Dendritic cell treated with granulocyte-macrophage colony-stimulating factor and Interleukin-4, amounts not matched to agents 40 ng/mL and 50 ng/mL, for 4 days (primary cell): Measurements from ENCODE around the gene ACP4.
"Not testable (repeated sequence)": the region's sequence is repeated elsewhere in the genome, so short reads cannot be mapped to it uniquely, and the experiment has no call there.

Experiments
- H3K27ac Mint-ChIP-seq: one replicate; pipeline ENCODE4 v1.8.0; 2022; ENCODE audit warnings: mild to moderate bottlenecking, mixed read lengths
- H3K27me3 Mint-ChIP-seq: one replicate; pipeline ENCODE4 v1.8.0; 2022; ENCODE audit warnings: mild to moderate bottlenecking, mixed read lengths
- H3K36me3 Mint-ChIP-seq: one replicate; pipeline ENCODE4 v1.8.0; 2022; ENCODE audit warnings: low read depth, mixed read lengths
- H3K4me1 Mint-ChIP-seq: one replicate; pipeline ENCODE4 v1.8.0; 2022; ENCODE audit warnings: low read depth, mixed read lengths
- H3K4me3 Mint-ChIP-seq: one replicate; pipeline ENCODE4 v1.8.0; 2022; ENCODE audit warnings: mild to moderate bottlenecking, moderate library complexity, mixed read lengths
- H3K9me3 Mint-ChIP-seq: one replicate; pipeline ENCODE4 v1.8.0; 2022; ENCODE audit warnings: mixed read lengths
- intact Hi-C: fragments of 100-400 bp; cut with micrococcal nuclease; formaldehyde crosslinking; loops from one replicate; pipeline ENCODE4 v1.15.0; 2022

The ACP4 gene

DNA sequence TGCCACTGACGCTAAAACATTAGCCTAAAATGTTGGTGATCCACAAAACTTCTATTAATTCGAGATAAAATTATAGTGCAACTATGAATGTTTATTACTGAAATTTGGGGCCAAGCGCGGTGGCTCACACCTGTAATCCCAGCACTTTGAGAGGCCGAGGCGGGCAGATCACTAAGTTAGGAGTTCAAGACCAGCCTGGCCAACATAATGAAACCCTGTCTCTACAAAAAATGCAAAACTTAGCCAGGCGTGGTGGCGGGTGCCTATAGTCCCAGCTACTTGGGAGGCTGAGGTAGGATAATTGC, 6.4 kb upstream of the ACP4 start:
- H3K4me3 Mint-ChIP-seq, H3K36me3 Mint-ChIP-seq, H3K4me1 Mint-ChIP-seq, H3K9me3 Mint-ChIP-seq, H3K27ac Mint-ChIP-seq: not testable (repeated sequence)
- intact Hi-C loops: loop anchor here (1.0 kb wide), 3 partner anchors 78 to 246 kb away; no protein-coding TSS in a partner anchor
- peaks cover 48% of the 10 kb centered on the region for H3K27me3 Mint-ChIP-seq

DNA sequence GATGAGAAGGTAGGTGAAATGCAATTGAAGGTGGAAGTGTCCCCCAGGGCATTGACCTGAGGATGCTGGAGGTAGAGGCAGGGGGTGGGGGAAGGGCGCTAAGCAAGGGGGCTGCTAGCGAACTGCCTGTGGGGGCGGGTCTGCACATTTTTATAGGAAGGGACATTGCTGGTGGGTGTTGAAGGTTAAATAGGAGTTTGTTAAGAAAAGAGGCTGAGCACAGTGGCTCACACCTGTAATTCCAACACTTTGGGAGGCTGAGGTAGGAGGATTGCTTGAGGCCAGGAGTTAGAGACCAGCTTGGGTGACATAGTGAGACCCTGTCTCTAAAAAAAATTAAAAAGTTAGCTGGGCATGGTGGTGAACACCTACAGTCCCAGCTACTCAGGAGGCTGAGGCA, 5.5 kb upstream of the ACP4 start:
- Mint-ChIP-seq H3K9me3 (no peaks in the 10 kb centered on the region), H3K27ac (no peak overlapping the region), H3K36me3 (no peaks in the 10 kb centered on the region), H3K4me1 (no peaks in the 10 kb centered on the region), H3K27me3 (peaks cover 39% of the 10 kb centered on the region), H3K4me3 (no peak overlapping the region)
- intact Hi-C loops: no loop called here

DNA sequence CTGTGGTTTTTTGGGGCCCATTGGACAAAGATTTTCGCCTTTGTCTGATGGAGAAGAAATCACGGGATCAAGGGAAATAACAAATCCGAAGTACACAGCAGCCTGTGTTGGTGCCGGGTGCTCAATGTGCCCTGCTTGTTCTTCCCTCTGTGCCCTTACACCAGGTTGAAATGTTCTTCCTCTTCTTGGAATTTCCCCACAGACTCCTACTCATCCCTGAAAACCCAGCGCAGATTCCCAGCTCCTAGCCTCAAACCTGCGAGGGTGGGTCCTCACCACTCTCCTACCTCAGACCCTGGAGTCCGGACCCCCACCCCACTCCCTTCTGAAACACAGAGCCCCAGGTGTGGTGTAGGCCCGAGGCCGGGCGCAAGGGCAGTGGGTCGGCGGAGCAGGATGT, 4.9 kb upstream of the ACP4 start:
- Mint-ChIP-seq H3K9me3 (no peaks in the 10 kb centered on the region), H3K4me1 (no peaks in the 10 kb centered on the region), H3K27ac (no peak overlapping the region), H3K27me3 (peaks cover 33% of the 10 kb centered on the region), H3K36me3 (no peaks in the 10 kb centered on the region), H3K4me3 (no peak overlapping the region)
- intact Hi-C loops: no loop called here

DNA sequence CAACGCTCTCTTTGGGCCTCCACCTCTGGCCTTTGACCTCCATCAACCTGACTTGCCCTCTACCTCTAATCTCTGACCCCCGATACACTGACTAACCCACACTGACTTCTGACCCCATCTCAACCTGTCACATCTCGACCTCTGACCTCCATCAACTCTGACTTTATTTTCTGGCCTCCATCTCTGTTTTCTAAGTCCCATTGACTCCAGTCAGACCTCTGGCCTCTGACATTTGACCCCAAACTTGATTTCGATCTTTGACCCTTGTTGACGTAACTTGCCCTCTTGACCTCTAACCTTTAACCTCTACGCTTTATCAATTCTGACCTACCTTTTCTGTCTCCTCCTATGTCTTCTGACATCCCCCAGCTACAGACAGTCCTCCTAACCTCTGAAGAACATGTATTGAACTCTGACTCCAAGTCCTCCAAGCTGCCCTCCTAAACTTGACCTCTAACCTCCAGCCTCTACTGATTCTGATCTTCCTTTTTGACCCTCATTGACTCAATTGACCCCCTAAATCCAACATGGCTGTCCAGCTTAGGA, 780 bp downstream of the ACP4 start:
- H3K36me3 Mint-ChIP-seq: no peaks in the 10 kb centered on the region
- no peak overlapping the region for H3K27ac Mint-ChIP-seq
- intact Hi-C loops: no loop called here
- H3K4me1 Mint-ChIP-seq: no peaks in the 10 kb centered on the region
- H3K27me3 Mint-ChIP-seq: peaks cover 2% of the 10 kb centered on the region
- H3K4me3 Mint-ChIP-seq: no peak overlapping the region
- no peaks in the 10 kb centered on the region for H3K9me3 Mint-ChIP-seq

DNA sequence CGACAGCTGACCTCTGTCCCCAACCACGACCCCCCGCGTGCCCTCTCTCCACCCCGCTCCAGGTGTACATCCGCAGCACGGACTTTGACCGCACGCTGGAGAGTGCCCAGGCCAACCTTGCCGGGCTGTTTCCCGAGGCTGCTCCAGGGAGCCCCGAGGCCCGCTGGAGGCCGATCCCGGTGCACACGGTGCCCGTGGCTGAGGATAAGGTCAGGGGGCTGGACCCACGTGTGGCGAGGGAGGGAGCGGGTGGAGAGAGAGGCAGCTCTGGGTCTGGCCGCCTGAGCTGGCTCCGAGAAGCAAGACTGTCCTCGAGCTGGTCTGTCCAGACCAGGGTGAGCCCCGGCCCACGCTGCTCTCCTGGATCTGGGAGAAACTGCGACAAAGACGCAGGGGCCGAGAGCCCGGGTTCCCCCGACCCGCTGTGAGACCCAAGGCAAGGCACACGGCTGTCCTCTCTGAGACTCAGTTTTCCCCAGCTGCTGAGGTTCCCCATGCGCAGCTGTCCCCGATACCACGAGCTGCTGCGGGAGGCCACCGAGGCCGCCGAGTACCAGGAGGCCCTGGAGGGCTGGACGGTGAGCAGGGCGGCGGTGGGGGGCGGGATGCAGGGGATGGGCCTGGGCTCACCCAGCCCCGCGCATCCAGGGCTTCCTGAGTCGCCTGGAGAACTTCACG, 1.5 kb downstream of the ACP4 start:
- intact Hi-C loops: no loop called here
- no peaks in the 10 kb centered on the region for H3K4me1 Mint-ChIP-seq
- H3K4me3 Mint-ChIP-seq: no peak overlapping the region
- no peak overlapping the region for H3K27ac Mint-ChIP-seq
- H3K27me3 Mint-ChIP-seq: peaks cover 2% of the 10 kb centered on the region
- H3K9me3 Mint-ChIP-seq: no peaks in the 10 kb centered on the region
- H3K36me3 Mint-ChIP-seq: peaks cover under 1% of the 10 kb centered on the region

DNA sequence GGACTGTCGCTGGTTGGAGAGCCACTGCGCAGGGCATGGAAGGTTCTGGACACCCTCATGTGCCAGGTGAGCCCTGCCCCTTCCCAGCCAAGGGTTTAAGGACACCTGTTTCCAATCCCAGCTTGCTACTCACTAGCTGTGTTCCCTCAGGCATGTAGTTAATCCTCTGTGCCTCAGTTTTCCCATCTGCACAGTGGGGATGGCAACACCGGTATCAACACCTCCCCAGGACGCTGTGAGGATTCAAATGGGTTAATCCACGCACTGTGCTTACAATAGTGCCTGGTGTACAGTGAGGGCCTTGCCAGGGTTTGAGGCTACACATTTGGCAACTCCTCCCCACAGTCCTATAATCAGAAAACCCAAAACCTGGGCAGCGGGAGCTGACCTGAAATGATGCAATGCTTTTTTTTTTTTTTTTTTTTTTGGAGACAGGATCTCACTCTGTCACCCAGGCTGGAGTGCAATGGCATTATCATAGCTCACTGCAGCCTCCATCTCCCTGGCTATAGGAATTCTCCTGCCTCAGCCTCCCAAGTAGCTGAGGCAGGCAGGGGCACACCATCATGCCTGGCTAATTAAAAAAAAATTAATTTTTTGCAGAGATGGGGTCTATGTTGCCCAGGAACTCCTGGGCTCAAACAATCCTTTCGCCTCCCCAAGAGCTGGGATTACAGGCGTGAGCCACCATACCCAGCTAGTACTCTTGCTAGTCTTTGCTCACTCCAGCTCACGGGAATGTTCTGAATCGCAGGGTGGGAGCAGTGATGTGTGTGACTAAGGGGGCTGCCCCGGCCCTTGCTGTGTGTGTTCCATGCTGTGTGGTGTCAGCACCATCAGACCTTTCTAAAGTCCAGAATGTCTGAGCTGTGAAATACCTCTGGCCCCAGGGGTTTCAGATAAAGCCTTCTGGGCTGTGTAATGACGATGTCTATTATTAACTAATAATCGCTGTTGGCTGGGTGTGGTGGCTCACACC, 2.3 kb downstream of the ACP4 start:
- peaks cover 9% of the 10 kb centered on the region for H3K36me3 Mint-ChIP-seq
- H3K4me3 Mint-ChIP-seq: no peak overlapping the region
- H3K9me3 Mint-ChIP-seq: no peaks in the 10 kb centered on the region
- H3K27me3 Mint-ChIP-seq: peaks cover 2% of the 10 kb centered on the region
- intact Hi-C loops: no loop called here
- H3K27ac Mint-ChIP-seq: no peak overlapping the region
- no peaks in the 10 kb centered on the region for H3K4me1 Mint-ChIP-seq

DNA sequence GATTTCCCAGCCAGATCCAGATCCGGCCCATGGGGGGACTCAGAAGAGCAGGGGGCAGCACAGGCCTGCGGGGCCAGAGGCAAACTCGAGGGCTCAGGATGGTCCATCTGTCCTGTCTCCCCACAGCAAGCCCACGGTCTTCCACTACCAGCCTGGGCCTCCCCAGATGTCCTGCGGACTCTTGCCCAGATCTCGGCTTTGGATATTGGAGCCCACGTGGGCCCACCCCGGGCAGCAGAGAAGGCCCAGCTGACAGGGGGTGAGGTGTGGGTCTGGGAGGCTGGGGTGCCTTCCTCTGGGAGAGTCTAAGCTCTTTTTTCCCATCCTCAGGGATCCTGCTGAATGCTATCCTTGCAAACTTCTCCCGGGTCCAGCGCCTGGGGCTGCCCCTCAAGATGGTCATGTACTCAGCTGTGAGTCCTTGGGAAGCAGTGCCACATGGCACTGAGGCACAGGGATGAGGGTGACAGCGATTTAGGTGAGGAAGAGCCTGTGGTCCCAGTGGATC, 3.4 kb downstream of the ACP4 start:
- Mint-ChIP-seq H3K4me1 (no peaks in the 10 kb centered on the region), H3K9me3 (no peaks in the 10 kb centered on the region), H3K27me3 (peaks cover 2% of the 10 kb centered on the region), H3K36me3 (peaks cover 19% of the 10 kb centered on the region), H3K4me3 (no peak overlapping the region), H3K27ac (no peak overlapping the region)
- intact Hi-C loops: no loop called here

DNA sequence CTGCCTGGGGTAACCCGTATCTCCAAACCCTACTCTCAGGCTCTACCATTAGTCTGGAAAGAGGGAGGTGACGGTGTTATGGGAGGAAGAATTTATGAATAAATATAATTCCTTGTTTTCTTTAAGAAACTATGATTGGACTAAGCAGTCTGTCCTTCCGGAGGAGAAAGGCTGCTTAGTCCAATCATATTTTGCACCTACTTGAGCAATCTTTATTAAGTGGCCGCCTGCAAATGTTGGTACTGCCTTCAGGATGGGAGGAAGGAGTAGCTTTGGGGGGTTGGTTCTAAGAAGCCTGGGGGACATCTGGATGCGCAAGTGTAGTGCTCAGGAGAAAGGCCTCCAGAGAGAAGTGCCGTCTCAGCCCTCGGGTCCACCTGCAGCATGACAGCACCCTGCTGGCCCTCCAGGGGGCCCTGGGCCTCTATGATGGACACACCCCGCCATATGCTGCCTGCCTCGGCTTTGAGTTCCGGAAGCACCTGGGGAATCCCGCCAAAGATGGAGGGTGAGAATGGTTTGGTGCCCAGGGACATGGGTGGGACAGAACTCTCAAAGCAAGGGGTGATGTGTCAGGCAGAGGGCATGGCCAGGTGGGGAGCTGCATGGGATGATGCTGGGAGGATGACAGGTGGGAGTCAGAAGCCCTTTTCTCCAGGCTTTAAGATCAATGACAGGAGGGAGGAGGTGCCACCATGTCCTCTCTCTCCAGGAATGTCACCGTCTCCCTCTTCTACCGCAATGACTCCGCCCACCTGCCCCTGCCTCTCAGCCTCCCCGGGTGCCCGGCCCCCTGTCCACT, 4.1 kb downstream of the ACP4 start:
- intact Hi-C loops: no loop called here
- H3K27ac Mint-ChIP-seq: no peak overlapping the region
- no peaks in the 10 kb centered on the region for H3K9me3 Mint-ChIP-seq

DNA sequence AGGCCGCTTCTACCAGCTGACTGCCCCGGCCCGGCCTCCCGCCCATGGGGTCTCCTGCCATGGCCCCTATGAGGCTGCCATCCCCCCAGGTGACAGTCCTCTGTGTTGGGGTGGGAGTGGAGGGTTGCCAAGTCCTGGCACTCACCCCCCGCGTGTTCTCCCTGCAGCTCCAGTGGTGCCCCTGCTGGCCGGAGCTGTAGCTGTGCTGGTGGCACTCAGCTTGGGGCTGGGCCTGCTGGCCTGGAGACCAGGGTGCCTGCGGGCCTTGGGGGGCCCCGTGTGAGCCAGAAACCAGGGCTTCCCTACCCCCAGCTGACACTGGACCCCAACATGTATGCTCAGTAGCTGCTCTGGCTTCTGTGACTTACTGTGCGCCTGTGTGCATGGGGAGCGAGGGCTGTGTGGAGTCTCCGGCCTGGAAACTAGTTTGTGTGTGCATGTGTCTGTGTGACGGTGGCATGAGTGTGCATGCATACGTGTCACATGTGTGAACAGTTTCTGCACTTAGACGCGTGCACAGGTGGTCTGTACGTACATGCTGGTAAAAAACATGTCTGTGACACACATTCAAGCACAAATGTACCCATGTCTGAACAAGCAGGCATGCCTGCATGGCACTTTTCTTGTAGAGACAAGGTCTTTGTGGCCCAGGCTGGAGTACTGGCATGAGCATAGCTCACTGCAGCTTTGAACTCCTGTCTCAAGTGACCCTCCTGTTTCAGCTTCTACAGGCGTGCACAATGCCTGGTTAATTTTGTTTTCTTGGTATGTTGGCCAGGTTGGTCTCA, 4.9 kb downstream of the ACP4 start:
- Mint-ChIP-seq H3K4me1 (no peaks in the 10 kb centered on the region), H3K27me3 (peaks cover 2% of the 10 kb centered on the region), H3K36me3 (peaks cover 34% of the 10 kb centered on the region), H3K9me3 (no peaks in the 10 kb centered on the region), H3K27ac (no peak overlapping the region), H3K4me3 (no peak overlapping the region)
- intact Hi-C loops: no loop called here

More for the DNA sequence above, 4.1 kb downstream of the ACP4 start:
- H3K4me3 Mint-ChIP-seq: no peak overlapping the region
- H3K27me3 Mint-ChIP-seq: peaks cover 2% of the 10 kb centered on the region
- no peaks in the 10 kb centered on the region for H3K4me1 Mint-ChIP-seq
- H3K36me3 Mint-ChIP-seq: peaks cover 26% of the 10 kb centered on the region

DNA sequence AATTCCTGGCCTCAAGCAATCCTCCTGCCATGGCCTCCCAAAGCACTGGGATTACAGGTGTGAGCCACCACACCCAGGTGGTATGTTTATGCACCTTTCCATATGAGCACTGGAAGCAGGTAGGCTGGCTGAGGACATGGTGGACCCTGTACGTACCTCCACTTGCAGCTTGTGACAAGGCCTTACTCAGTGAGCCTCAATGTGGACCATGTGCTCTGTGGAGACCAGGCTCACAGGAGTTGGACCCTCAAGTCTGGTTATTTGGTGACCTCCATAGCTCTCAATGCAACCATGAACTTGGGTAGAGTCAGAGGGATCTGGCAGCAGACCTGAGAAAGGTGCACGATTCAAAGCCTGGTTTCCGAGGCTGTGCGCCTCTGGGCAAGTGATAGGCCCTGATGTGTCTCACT, 5.5 kb downstream of the ACP4 start:
- no peak overlapping the region for H3K4me3 Mint-ChIP-seq
- H3K4me1 Mint-ChIP-seq: no peaks in the 10 kb centered on the region
- H3K27ac Mint-ChIP-seq: no peak overlapping the region
- intact Hi-C loops: no loop called here
- H3K9me3 Mint-ChIP-seq: no peaks in the 10 kb centered on the region
- peaks cover 39% of the 10 kb centered on the region for H3K36me3 Mint-ChIP-seq
- peaks cover 2% of the 10 kb centered on the region for H3K27me3 Mint-ChIP-seq

DNA sequence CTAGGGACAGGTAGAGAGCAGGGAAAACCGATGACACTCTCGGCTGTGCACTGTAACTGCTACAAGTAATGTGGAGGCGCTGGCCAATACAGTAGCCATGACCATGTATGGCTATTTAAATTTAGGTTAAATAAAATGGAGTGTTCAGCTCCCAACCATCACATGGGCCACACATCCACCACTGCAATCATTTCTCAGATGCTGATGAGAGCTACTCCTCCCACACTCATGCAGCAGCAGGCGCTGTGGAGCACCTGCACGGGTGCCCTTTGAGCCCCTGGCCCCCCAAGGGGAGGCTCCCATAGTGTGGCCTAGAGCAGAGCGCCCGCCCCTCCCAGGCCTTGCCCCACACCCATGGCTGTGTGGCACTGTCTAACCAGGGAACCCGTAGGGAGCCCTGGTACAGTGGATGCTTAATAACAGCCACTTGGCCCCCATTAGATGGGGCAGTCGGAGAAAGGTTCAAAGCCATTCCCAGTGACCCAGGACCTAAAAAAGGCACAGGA, 6.0 kb downstream of the ACP4 start:
- Mint-ChIP-seq H3K36me3 (peaks cover 44% of the 10 kb centered on the region), H3K4me1 (no peaks in the 10 kb centered on the region), H3K9me3 (no peaks in the 10 kb centered on the region), H3K27me3 (peaks cover 2% of the 10 kb centered on the region), H3K27ac (no peak overlapping the region), H3K4me3 (no peak overlapping the region)
- intact Hi-C loops: no loop called here

DNA sequence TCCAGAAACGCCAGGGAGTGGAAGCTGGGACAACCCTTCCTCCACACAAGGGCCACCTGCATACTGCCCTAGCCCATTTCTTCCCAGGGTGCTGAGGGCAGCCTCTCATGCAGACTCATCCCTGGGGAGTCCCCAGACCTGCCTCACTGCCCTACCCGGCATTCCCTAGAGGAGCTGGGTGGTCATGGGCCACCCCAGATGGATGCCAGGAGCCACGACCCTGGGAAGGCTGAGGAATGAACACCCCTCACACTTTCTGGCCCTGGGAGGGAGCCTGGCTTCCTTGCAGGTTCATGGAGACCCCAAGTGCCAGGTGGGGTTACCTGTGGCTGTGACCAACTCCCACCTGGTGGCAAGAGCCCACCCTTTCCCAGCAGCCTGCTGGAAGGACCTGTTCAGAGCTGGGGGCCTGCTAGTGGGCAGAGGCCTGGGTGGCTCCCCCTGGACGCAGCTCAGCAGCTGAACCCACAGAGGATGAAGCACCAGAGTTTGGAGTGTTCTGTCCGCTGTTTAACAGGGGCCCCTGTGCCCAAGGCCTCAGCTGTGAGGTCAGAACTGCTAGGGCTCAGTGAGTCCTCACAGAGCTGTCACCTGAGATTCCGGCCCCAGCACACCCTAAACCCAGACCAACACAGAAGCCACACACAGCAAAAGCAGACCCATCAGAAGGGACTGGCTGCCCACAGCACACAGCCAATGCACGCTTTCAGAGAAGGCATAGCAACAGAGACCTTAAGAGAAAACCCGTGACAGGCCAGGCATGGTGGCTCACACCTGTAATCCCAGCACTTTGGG, 6.6 kb downstream of the ACP4 start:
- H3K9me3 Mint-ChIP-seq: no peaks in the 10 kb centered on the region
- peaks cover 50% of the 10 kb centered on the region for H3K36me3 Mint-ChIP-seq
- no peaks in the 10 kb centered on the region for H3K4me1 Mint-ChIP-seq

More for the DNA sequence above, 6.6 kb downstream of the ACP4 start:
- intact Hi-C loops: no loop called here
- no peak overlapping the region for H3K4me3 Mint-ChIP-seq
- H3K27me3 Mint-ChIP-seq: peaks cover 2% of the 10 kb centered on the region
- no peak overlapping the region for H3K27ac Mint-ChIP-seq
